HG03469 (cell line): ENCODE results near the gene DUSP1.

Experiments
- ATAC-seq: cut with Tn5 transposase; IDR thresholded peaks from one replicate; pipeline ENCODE4 v1.9.1; 2021; ENCODE audit warnings: mild to moderate bottlenecking, moderate library complexity, moderate number of reproducible peaks; ENCODE audit not compliant: unreplicated experiment

DUSP1 gene

GRCh38 chr5:172765766-172766286 lies 5.2 kb downstream of the DUSP1 start:
- ATAC-seq: no peak

GRCh38 chr5:172764861-172765765 lies 5.9 kb downstream of the DUSP1 start:
- ATAC-seq: peak; percentile 66

- no peak for ATAC-seq
These were observed 7.9 kb downstream of the DUSP1 start for GRCh38 chr5:172763120-172763464.

GRCh38 chr5:172762214-172763119 lies 8.5 kb downstream of the DUSP1 start:
- ATAC-seq: no peak

- no peak for ATAC-seq
These were observed 10.0 kb downstream of the DUSP1 start for GRCh38 chr5:172760959-172761358.

GRCh38 chr5:172760136-172760535 lies 10.9 kb downstream of the DUSP1 start:
- no peak for ATAC-seq

- no peak for ATAC-seq
These were observed 12.2 kb downstream of the DUSP1 start for GRCh38 chr5:172758834-172759149.

- no peak for ATAC-seq
These were observed 12.7 kb downstream of the DUSP1 start for GRCh38 chr5:172758077-172758833.

- no peak for ATAC-seq
These were observed 13.5 kb downstream of the DUSP1 start for GRCh38 chr5:172757394-172758010.

GRCh38 chr5:172756764-172757393 lies 14.1 kb downstream of the DUSP1 start:
- no peak for ATAC-seq

GRCh38 chr5:172754596-172755356 lies 16.2 kb downstream of the DUSP1 start:
- ATAC-seq: no peak

GRCh38 chr5:172753101-172753500 lies 17.9 kb downstream of the DUSP1 start:
- ATAC-seq: no peak

GRCh38 chr5:172751761-172752510 lies 19.1 kb downstream of the DUSP1 start:
- ATAC-seq: no peak

- ATAC-seq: no peak
These were observed 20.9 kb downstream of the DUSP1 start for GRCh38 chr5:172749881-172750633.

GRCh38 chr5:172749076-172749475 lies 21.9 kb downstream of the DUSP1 start:
- ATAC-seq: no peak

- ATAC-seq: no peak
These were observed 22.6 kb downstream of the DUSP1 start for GRCh38 chr5:172748341-172748843.

- ATAC-seq: no peak
These were observed 23.5 kb downstream of the DUSP1 start for GRCh38 chr5:172747471-172747870.

GRCh38 chr5:172746725-172747124 lies 24.3 kb downstream of the DUSP1 start:
- no peak for ATAC-seq
